BLaER1 treated with 17β-estradiol and CSF1 and Interleukin-3, amounts not matched to agents 10 nM and 100 nM (cell line): Measurements from ENCODE around the gene EYS.

Experiments
- H3K27ac ChIP-seq, 11 experiments: shearing (Covaris generic); formaldehyde crosslinking; 2 replicates each; pipeline ENCODE4 v1.8.1; 2022
- H3K27me3 ChIP-seq, 11 experiments: shearing (Covaris generic); formaldehyde crosslinking; 2 replicates each; pipeline ENCODE4 v1.8.1; 2022
- H3K36me3 ChIP-seq, 11 experiments: shearing (Covaris generic); formaldehyde crosslinking; 2 replicates each; pipeline ENCODE4 v1.8.1; 2022
- H3K4me1 ChIP-seq, 10 experiments: shearing (Covaris generic); formaldehyde crosslinking; 2 replicates each; pipeline ENCODE4 v1.8.1; 2022
- H3K4me2 ChIP-seq, 11 experiments: shearing (Covaris generic); formaldehyde crosslinking; 2 replicates each; pipeline ENCODE4 v1.8.1; 2022
- H3K4me3 ChIP-seq, 10 experiments: shearing (Covaris generic); formaldehyde crosslinking; 2 replicates each; pipeline ENCODE4 v1.8.1; 2022
- H3K9ac ChIP-seq, 11 experiments: shearing (Covaris generic); formaldehyde crosslinking; 2 replicates each; pipeline ENCODE4 v1.8.1; 2022
- H3K9me3 ChIP-seq, 11 experiments: shearing (Covaris generic); formaldehyde crosslinking; replicated peaks in 1 of 11; 2 replicates each; pipeline ENCODE4 v1.8.1; 2022
- H4K20me1 ChIP-seq, 11 experiments: shearing (Covaris generic); formaldehyde crosslinking; 2 replicates each; pipeline ENCODE4 v1.8.1; 2022
- Cebpa-rat ChIP-seq, 11 experiments: shearing (Covaris generic); IDR thresholded peaks; 2 replicates each; pipeline ENCODE4 v1.8.1; 2022

The EYS gene

DNA sequence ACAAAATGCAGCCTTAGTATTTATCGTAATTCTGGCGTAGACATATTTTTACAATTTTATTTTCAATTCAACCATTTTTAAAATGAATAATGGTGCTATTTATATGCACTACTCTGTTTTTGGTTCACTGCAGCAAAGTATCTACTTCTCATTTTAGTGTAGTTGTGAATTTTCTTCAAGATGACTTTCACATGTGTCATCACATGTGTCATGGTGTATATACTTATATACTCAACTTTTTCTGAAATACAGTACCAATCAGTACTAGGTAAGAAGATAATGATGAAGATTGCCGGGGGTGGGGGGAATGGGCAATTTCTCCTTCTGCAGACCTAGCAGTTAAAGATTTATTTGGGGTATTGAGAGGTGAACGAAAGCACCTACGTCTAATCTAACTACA lies 1436.9 kb downstream of the EYS start:
- Histone ChIP-seq H3K9me3 (no peaks in the 10 kb centered on the region), H3K9ac (no peak overlapping the region), H3K4me2 (no peak overlapping the region), H3K36me3 (no peaks in the 10 kb centered on the region), H3K27me3 (no peaks in the 10 kb centered on the region), H3K4me1 (peaks cover 0 to 8% (median 2%) of the 10 kb centered on the region in 10 experiments; a peak in 7 of 20 replicates), H4K20me1 (no peaks in the 10 kb centered on the region), H3K4me3 (no peak overlapping the region), H3K27ac (no peak overlapping the region)
- TF ChIP-seq Cebpa-rat (IDR thresholded peaks at IDR 0.05): no peak

DNA sequence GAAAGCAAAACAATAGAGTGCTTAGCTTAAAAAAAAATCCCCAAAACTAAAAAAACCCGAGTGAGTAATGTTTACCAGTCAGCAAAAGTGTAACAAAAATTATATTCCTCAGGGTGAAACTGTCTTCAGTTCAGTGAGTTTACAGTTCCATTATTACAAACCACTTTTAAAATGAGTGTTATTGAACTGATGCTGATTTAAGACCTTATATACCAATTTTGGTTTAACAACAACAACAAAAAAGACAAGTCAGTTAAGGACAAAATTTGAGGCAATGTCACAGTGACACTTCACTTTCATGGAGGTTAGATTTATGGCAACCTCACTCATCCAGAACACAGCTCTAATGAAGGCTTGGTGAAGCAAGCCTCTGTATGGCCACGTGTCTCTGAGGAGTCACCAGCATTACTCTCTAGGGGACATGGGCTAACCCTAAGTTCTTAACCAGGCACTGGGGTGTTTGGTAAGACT lies 1440.6 kb downstream of the EYS start:
- H3K36me3 ChIP-seq: no peaks in the 10 kb centered on the region
- H3K27ac ChIP-seq: peak overlapping the region in 3 of 11 experiments; percentile 19 to 41 (median 30); a peak in 3 of 22 replicates
- H3K4me1 ChIP-seq: peaks cover 0 to 8% (median 2%) of the 10 kb centered on the region in 10 experiments; a peak in 7 of 20 replicates
- no peak overlapping the region for H3K4me3 ChIP-seq
- H3K9ac ChIP-seq: no peak overlapping the region
- H3K27me3 ChIP-seq: no peaks in the 10 kb centered on the region
- no peaks in the 10 kb centered on the region for H3K9me3 ChIP-seq
- H3K4me2 ChIP-seq: peak overlapping the region in 6 of 11 experiments; percentile 26 to 49 (median 38); a peak in 9 of 22 replicates
- peak in 1 of 11 experiments; percentile 56; a peak in 1 of 22 replicates for TF ChIP-seq Cebpa-rat (IDR thresholded peaks at IDR 0.05)
- no peaks in the 10 kb centered on the region for H4K20me1 ChIP-seq

GRCh38 chr6:64263778-64264177 lies 1443.2 kb downstream of the EYS start:
- no peak overlapping the region for H3K4me2 ChIP-seq

GRCh38 chr6:64259372-64259771 lies 1447.7 kb downstream of the EYS start:
- Histone ChIP-seq H3K9me3 (no peaks in the 10 kb centered on the region), H3K4me2 (no peak overlapping the region), H3K9ac (no peak overlapping the region), H3K4me3 (no peak overlapping the region), H3K36me3 (no peaks in the 10 kb centered on the region), H3K27ac (no peak overlapping the region), H3K27me3 (no peaks in the 10 kb centered on the region), H3K4me1 (no peaks in the 10 kb centered on the region), H4K20me1 (no peaks in the 10 kb centered on the region)
- TF ChIP-seq Cebpa-rat (IDR thresholded peaks at IDR 0.05): no peak

More at GRCh38 chr6:64263778-64264177, 1443.2 kb downstream of the EYS start:
- Histone ChIP-seq H3K9me3 (no peaks in the 10 kb centered on the region), H3K4me3 (no peak overlapping the region), H3K27ac (no peak overlapping the region), H3K9ac (no peak overlapping the region), H3K36me3 (no peaks in the 10 kb centered on the region), H4K20me1 (no peaks in the 10 kb centered on the region), H3K4me1 (peaks cover 0 to 8% (median 2%) of the 10 kb centered on the region in 10 experiments; a peak in 7 of 20 replicates), H3K27me3 (no peaks in the 10 kb centered on the region)
- TF ChIP-seq Cebpa-rat (IDR thresholded peaks at IDR 0.05): no peak

DNA sequence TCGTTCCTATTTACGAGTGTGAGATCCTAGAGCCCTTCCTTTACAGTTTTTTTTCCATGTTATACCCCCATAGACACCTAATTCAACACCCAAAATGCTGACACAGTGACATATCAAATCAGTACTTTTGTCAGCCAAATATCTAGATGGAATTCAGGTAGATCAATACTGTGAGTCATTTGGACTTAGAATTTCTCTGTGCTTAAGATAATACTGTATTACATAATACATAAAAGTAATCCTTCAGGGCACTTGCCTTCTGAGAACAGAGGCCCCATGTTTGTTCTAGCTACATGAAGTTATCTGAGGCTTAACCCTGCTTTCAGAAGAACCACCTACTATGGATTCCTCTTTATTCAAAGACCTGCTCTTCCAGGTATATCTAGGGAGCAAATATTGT lies 1448.3 kb downstream of the EYS start:
- no peak for TF ChIP-seq Cebpa-rat (IDR thresholded peaks at IDR 0.05)
- no peaks in the 10 kb centered on the region for H3K36me3 ChIP-seq
- H3K9ac ChIP-seq: no peak overlapping the region
- H4K20me1 ChIP-seq: no peaks in the 10 kb centered on the region
- H3K4me2 ChIP-seq: no peak overlapping the region
- H3K27me3 ChIP-seq: no peaks in the 10 kb centered on the region
- H3K4me3 ChIP-seq: no peak overlapping the region
- no peak overlapping the region for H3K27ac ChIP-seq
- H3K4me1 ChIP-seq: no peaks in the 10 kb centered on the region
- no peaks in the 10 kb centered on the region for H3K9me3 ChIP-seq

DNA sequence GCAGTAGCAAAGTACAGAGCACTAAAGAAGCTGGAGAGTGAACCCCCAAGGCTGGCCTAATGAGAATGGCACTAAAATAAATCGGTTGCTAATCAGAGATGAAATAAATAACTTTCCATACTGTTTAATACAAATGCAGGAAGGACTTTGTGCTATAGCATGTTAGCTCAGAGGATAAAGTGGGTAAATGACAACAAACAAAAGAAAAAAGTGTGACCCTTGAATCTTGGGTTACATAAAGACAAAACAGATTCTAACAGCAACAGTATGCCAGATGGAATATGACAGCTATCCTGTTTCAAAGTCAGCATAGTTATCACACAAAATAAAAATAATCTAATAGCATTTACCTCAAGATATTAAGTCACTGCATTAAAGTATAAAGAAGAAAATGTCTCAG lies 1448.7 kb downstream of the EYS start:
- no peaks in the 10 kb centered on the region for H3K4me1 ChIP-seq
- no peaks in the 10 kb centered on the region for H3K27me3 ChIP-seq
- no peaks in the 10 kb centered on the region for H4K20me1 ChIP-seq
- H3K4me2 ChIP-seq: no peak overlapping the region
- H3K27ac ChIP-seq: no peak overlapping the region
- no peak for TF ChIP-seq Cebpa-rat (IDR thresholded peaks at IDR 0.05)
- H3K9ac ChIP-seq: no peak overlapping the region
- H3K4me3 ChIP-seq: no peak overlapping the region
- no peaks in the 10 kb centered on the region for H3K36me3 ChIP-seq
- H3K9me3 ChIP-seq: no peaks in the 10 kb centered on the region

GRCh38 chr6:64257586-64257985 lies 1449.4 kb downstream of the EYS start:
- no peak overlapping the region for H3K9ac ChIP-seq
- H3K36me3 ChIP-seq: no peaks in the 10 kb centered on the region
- no peak overlapping the region for H3K4me3 ChIP-seq
- H4K20me1 ChIP-seq: no peaks in the 10 kb centered on the region
- H3K4me2 ChIP-seq: no peak overlapping the region
- TF ChIP-seq Cebpa-rat (IDR thresholded peaks at IDR 0.05): no peak
- H3K27me3 ChIP-seq: no peaks in the 10 kb centered on the region
- no peaks in the 10 kb centered on the region for H3K9me3 ChIP-seq
- no peaks in the 10 kb centered on the region for H3K4me1 ChIP-seq
- H3K27ac ChIP-seq: no peak overlapping the region

GRCh38 chr6:64256483-64256882 lies 1450.5 kb downstream of the EYS start:
- Histone ChIP-seq H3K27me3 (no peaks in the 10 kb centered on the region), H3K4me2 (no peak overlapping the region), H4K20me1 (no peaks in the 10 kb centered on the region), H3K36me3 (no peaks in the 10 kb centered on the region), H3K9me3 (no peaks in the 10 kb centered on the region), H3K4me3 (no peak overlapping the region), H3K4me1 (no peaks in the 10 kb centered on the region), H3K9ac (no peak overlapping the region), H3K27ac (no peak overlapping the region)
- TF ChIP-seq Cebpa-rat (IDR thresholded peaks at IDR 0.05): no peak

- Histone ChIP-seq H3K27ac (no peak overlapping the region), H4K20me1 (no peaks in the 10 kb centered on the region), H3K9me3 (no peaks in the 10 kb centered on the region), H3K36me3 (no peaks in the 10 kb centered on the region), H3K4me2 (no peak overlapping the region), H3K4me1 (no peaks in the 10 kb centered on the region), H3K27me3 (no peaks in the 10 kb centered on the region), H3K9ac (no peak overlapping the region), H3K4me3 (no peak overlapping the region)
- no peak for TF ChIP-seq Cebpa-rat (IDR thresholded peaks at IDR 0.05)
These were observed 1452.0 kb downstream of the EYS start for GRCh38 chr6:64255000-64255399.

- no peaks in the 10 kb centered on the region for H3K36me3 ChIP-seq
- H3K4me1 ChIP-seq: no peaks in the 10 kb centered on the region
- no peak for TF ChIP-seq Cebpa-rat (IDR thresholded peaks at IDR 0.05)
- H3K27me3 ChIP-seq: no peaks in the 10 kb centered on the region
- H3K27ac ChIP-seq: no peak overlapping the region
- no peak overlapping the region for H3K9ac ChIP-seq
- H4K20me1 ChIP-seq: no peaks in the 10 kb centered on the region
- no peak overlapping the region for H3K4me2 ChIP-seq
- no peaks in the 10 kb centered on the region for H3K9me3 ChIP-seq
- H3K4me3 ChIP-seq: no peak overlapping the region
These were observed 1452.5 kb downstream of the EYS start for GRCh38 chr6:64254558-64254957.
